H9 (cell line): ENCODE results near the gene SLF1. TPM values are rescaled to one million over a fixed set of nuclear protein-coding genes. Genes with fewer than 3 reads are reported as not detected.

Experiments
- DNase-seq: peaks from one replicate; pipeline ENCODE4 v3.0.0-alpha.2; 2017
- H2AFZ ChIP-seq: one replicate; pipeline ENCODE4 v1.6.1; 2013; ENCODE audit warnings: mild to moderate bottlenecking, low read length, control low read depth, moderate library complexity
- H2AK5ac ChIP-seq: 2 replicates; pipeline ENCODE4 v1.6.1; 2013; ENCODE audit warnings: low read length, control low read depth, mixed read lengths; ENCODE audit not compliant: insufficient read length
- H2BK120ac ChIP-seq: one replicate; pipeline ENCODE4 v1.6.1; 2013; ENCODE audit warnings: low read depth, mild to moderate bottlenecking, low read length, control low read depth, inconsistent platforms; ENCODE audit not compliant: poor library complexity, severe bottlenecking
- H2BK12ac ChIP-seq: 2 replicates; pipeline ENCODE4 v1.6.1; 2013; ENCODE audit warnings: low read length, control low read depth, mixed read lengths, low read depth; ENCODE audit not compliant: insufficient read length
- H2BK15ac ChIP-seq: 2 replicates; pipeline ENCODE4 v1.6.1; 2013; ENCODE audit warnings: low read depth, low read length, control low read depth
- H2BK20ac ChIP-seq: one replicate; pipeline ENCODE4 v1.6.1; 2013; ENCODE audit warnings: low read depth, mild to moderate bottlenecking, low read length, control low read depth, inconsistent platforms; ENCODE audit not compliant: poor library complexity, severe bottlenecking
- H2BK5ac ChIP-seq: 2 replicates; pipeline ENCODE4 v1.6.1; 2013; ENCODE audit warnings: low read length, control low read depth, mixed read lengths; ENCODE audit not compliant: insufficient read length
- H3K14ac ChIP-seq: 2 replicates; pipeline ENCODE4 v1.6.1; 2013; ENCODE audit warnings: low read length, control low read depth; ENCODE audit not compliant: insufficient read depth
- H3K18ac ChIP-seq: 2 replicates; pipeline ENCODE4 v1.6.1; 2013; ENCODE audit warnings: low read depth, mild to moderate bottlenecking, mixed read lengths, low read length, control low read depth; ENCODE audit not compliant: insufficient read length
- H3K23ac ChIP-seq: 2 replicates; pipeline ENCODE4 v1.6.1; 2013; ENCODE audit warnings: low read length, control low read depth, mixed read lengths, low read depth; ENCODE audit not compliant: insufficient read length
- H3K23me2 ChIP-seq: 2 replicates; pipeline ENCODE4 v1.6.1; 2013; ENCODE audit warnings: low read depth, mild to moderate bottlenecking, mixed read lengths, low read length, control low read depth; ENCODE audit not compliant: insufficient read length, poor library complexity, severe bottlenecking
- H3K27ac ChIP-seq: 2 replicates; pipeline ENCODE4 v1.5.1; 2013; ENCODE audit warnings: low read length, control low read depth, mixed read lengths, low read depth; ENCODE audit not compliant: insufficient read length
- H3K27me3 ChIP-seq: 2 replicates; pipeline ENCODE4 v1.6.1; 2013; ENCODE audit warnings: low read length, control low read depth, inconsistent platforms; ENCODE audit not compliant: insufficient read depth
- H3K4ac ChIP-seq: 2 replicates; pipeline ENCODE4 v1.6.1; 2013; ENCODE audit warnings: low read depth, mild to moderate bottlenecking, control low read depth, inconsistent platforms, low read length, moderate library complexity
- H3K4me1 ChIP-seq: 2 replicates; pipeline ENCODE4 v1.6.1; 2013; ENCODE audit warnings: low read length, control low read depth, inconsistent platforms; ENCODE audit not compliant: insufficient read depth
- H3K4me2 ChIP-seq: 2 replicates; pipeline ENCODE4 v1.6.1; 2013; ENCODE audit warnings: low read length, control low read depth, mixed read lengths; ENCODE audit not compliant: insufficient read length, insufficient read depth
- H3K56ac ChIP-seq: 2 replicates; pipeline ENCODE4 v1.6.1; 2013; ENCODE audit warnings: low read depth, mild to moderate bottlenecking, mixed read lengths, low read length, control low read depth; ENCODE audit not compliant: insufficient read length
- H3K79me1 ChIP-seq: 2 replicates; pipeline ENCODE4 v1.6.1; 2013; ENCODE audit warnings: low read depth, mild to moderate bottlenecking, moderate library complexity, low read length, control low read depth, inconsistent platforms; ENCODE audit not compliant: insufficient read depth, poor library complexity, severe bottlenecking
- H3K79me2 ChIP-seq: 2 replicates; pipeline ENCODE4 v1.6.1; 2013; ENCODE audit warnings: low read length, control low read depth, inconsistent platforms; ENCODE audit not compliant: insufficient read depth
- H3K9ac ChIP-seq: 2 replicates; pipeline ENCODE4 v1.6.1; 2013; ENCODE audit warnings: low read length, control low read depth, mixed read lengths; ENCODE audit not compliant: insufficient read length; ENCODE audit errors: extremely low read depth
- H3K9me3 ChIP-seq: one replicate; pipeline ENCODE4 v1.6.1; 2013; ENCODE audit warnings: low read depth, low read length, inconsistent platforms; ENCODE audit not compliant: control insufficient read depth
- H3T11ph ChIP-seq: one replicate; pipeline ENCODE4 v1.6.1; 2013; ENCODE audit warnings: mild to moderate bottlenecking, low read length, control low read depth, inconsistent platforms
- H4K20me1 ChIP-seq: one replicate; pipeline ENCODE4 v1.6.1; 2013; ENCODE audit not compliant: control insufficient read depth, insufficient read length, insufficient read depth
- H4K5ac ChIP-seq: 2 replicates; pipeline ENCODE4 v1.6.1; 2013; ENCODE audit warnings: low read depth, mild to moderate bottlenecking, mixed read lengths, low read length, control low read depth; ENCODE audit not compliant: insufficient read length
- H4K8ac ChIP-seq: replicated peaks from 2 replicates; pipeline ENCODE4 v1.6.1; 2013; ENCODE audit warnings: low read length, control low read depth, mixed read lengths, low read depth; ENCODE audit not compliant: insufficient read length
- H4K91ac ChIP-seq: 2 replicates; pipeline ENCODE4 v1.6.1; 2013; ENCODE audit warnings: low read depth, mild to moderate bottlenecking, moderate library complexity, mixed read lengths, low read length, control low read depth; ENCODE audit not compliant: insufficient read length
- H3K27ac Mint-ChIP-seq, 3 experiments: 2 replicates in 2 of 3; 3 replicates in 1 of 3; pipeline ENCODE4 v1.8.0; 2020 to 2021; ENCODE audit warnings: mixed read lengths in 3 of 3, mild to moderate bottlenecking in 1 of 3, moderate library complexity in 1 of 3
- H3K27me3 Mint-ChIP-seq: 2 replicates; pipeline ENCODE4 v1.8.0; 2021; ENCODE audit warnings: low read depth, mild to moderate bottlenecking, moderate library complexity, mixed read lengths
- H3K36me3 Mint-ChIP-seq, 3 experiments: 2 replicates in 2 of 3; 3 replicates in 1 of 3; pipeline ENCODE4 v1.8.0; 2020 to 2021; ENCODE audit warnings: low read depth in 3 of 3, mixed read lengths in 3 of 3; ENCODE audit not compliant: insufficient read depth in 1 of 3
- H3K4me1 Mint-ChIP-seq, 2 experiments: 2 replicates each; pipeline ENCODE4 v1.8.0; 2020; ENCODE audit warnings: mixed read lengths in 2 of 2
- H3K4me3 Mint-ChIP-seq, 2 experiments: 2 replicates in 1 of 2; 3 replicates in 1 of 2; pipeline ENCODE4 v1.8.0; 2020 to 2021; ENCODE audit warnings: mild to moderate bottlenecking in 2 of 2, mixed read lengths in 2 of 2, moderate library complexity in 1 of 2
- H3K9me3 Mint-ChIP-seq, 2 experiments: 2 replicates in 1 of 2; 3 replicates in 1 of 2; pipeline ENCODE4 v1.8.0; 2020; ENCODE audit warnings: mild to moderate bottlenecking in 2 of 2, mixed read lengths in 2 of 2, moderate library complexity in 1 of 2
- CTCF ChIP-seq: fragments of 200-600 bp; sonication (generic); conservative IDR thresholded peaks from 3 replicates; pipeline ENCODE4 v1.8.0; 2021; ENCODE audit warnings: antibody characterized with exemption, mild to moderate bottlenecking
- WGBS: extraction: QIAGEN DNeasy Blood & Tissue Kit; methylation state at CpG from one replicate; pipeline ENCODE4 v1.1.7; 2013; ENCODE audit warnings: missing lambda C conversion rate, low lambda C conversion rate, mixed read lengths; ENCODE audit not compliant: insufficient read length; ENCODE audit errors: extremely low coverage; 5-methylcytosine and 5-hydroxymethylcytosine counted together
- total RNA-seq: library from RNA; stranded (reverse); gene quantifications from 2 replicates; pipeline ENCODE4 v1.2.1, GENCODE V29; 2021

The SLF1 gene
- total RNA-seq, 1 experiment from 2014 or later, result 12.5 TPM

- no peak overlapping the region for H3K56ac ChIP-seq
- Mint-ChIP-seq H3K27me3 (no peaks in the 10 kb centered on the region), H3K4me1 (peaks cover 2 to 3% of the 10 kb centered on the region in 2 experiments; a peak in 2 of 4 replicates), H3K4me3 (no peak overlapping the region), H3K36me3 (peaks cover 38 to 59% (median 50%) of the 10 kb centered on the region in 3 experiments), H3K9me3 (peaks cover 29% of the 10 kb centered on the region in 2 experiments), H3K27ac (no peak overlapping the region)
- no peak overlapping the region for H4K5ac ChIP-seq
- no peak overlapping the region for H2BK20ac ChIP-seq
- no peak for DNase-seq
- TF ChIP-seq CTCF, result no peak
- no CpG with 5 or more reads among the region's 3 CpGs for WGBS
- H3K23ac ChIP-seq, result no peak overlapping the region
- H2AFZ ChIP-seq, result no peak overlapping the region
- no peak overlapping the region for H2BK15ac ChIP-seq
- H3K79me1 ChIP-seq, result peaks cover 3% of the 10 kb centered on the region
- no peak overlapping the region for H3K14ac ChIP-seq
- H3K4ac ChIP-seq, result no peak overlapping the region
- H2BK12ac ChIP-seq, result no peak overlapping the region
- H3K4me2 ChIP-seq, result no peak overlapping the region
- no peak overlapping the region for H4K91ac ChIP-seq
- H3K23me2 ChIP-seq, result no peaks in the 10 kb centered on the region
- H3K9ac ChIP-seq, result no peak overlapping the region
- no peak overlapping the region for H4K8ac ChIP-seq
- H3K4me1 ChIP-seq, result no peaks in the 10 kb centered on the region
- H2BK120ac ChIP-seq, result no peak overlapping the region
- H3K9me3 ChIP-seq, result no peaks in the 10 kb centered on the region
- H3K18ac ChIP-seq, result no peak overlapping the region
- H3K79me2 ChIP-seq, result peaks cover 5% of the 10 kb centered on the region; the same call in 1 of the 2 replicates
- no peaks in the 10 kb centered on the region for H3K27me3 ChIP-seq
- no peak overlapping the region for H3T11ph ChIP-seq
- H2BK5ac ChIP-seq, result no peak overlapping the region
- H3K27ac ChIP-seq, result no peak overlapping the region
- H2AK5ac ChIP-seq, result no peak overlapping the region
- H4K20me1 ChIP-seq, result no peaks in the 10 kb centered on the region
Measured at GRCh38 chr5:94640176-94640575, 21.7 kb downstream of the SLF1 start.
